T-helper 1 cell (primary cell): ENCODE measurements around the gene FOXP2.

Experiments used
- DNase-seq, 5 donors: peaks; one replicate each; pipeline ENCODE4 v3.0.0-alpha.2; 2012 to 2020

Gene FOXP2

DNA sequence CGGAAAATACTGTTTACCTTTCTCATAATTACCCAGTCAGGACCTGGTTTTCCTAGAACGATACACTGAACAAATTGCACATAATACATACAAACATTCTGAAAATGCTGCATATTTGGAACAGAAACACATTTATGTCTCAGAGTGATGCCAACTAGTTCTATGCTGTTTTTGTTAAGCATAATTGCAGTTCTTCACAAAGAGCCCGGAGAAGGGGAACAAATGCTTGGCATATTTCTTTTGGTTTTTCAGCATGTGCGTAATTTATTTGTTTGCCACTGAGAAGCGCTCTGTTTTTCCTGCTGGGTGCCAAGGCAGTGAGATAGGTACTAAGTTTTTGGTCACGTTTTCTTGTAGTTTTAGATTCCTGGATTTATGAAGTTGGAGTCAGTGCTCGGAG, 326.3 kb downstream of the FOXP2 start:
- no peak for DNase-seq

DNA sequence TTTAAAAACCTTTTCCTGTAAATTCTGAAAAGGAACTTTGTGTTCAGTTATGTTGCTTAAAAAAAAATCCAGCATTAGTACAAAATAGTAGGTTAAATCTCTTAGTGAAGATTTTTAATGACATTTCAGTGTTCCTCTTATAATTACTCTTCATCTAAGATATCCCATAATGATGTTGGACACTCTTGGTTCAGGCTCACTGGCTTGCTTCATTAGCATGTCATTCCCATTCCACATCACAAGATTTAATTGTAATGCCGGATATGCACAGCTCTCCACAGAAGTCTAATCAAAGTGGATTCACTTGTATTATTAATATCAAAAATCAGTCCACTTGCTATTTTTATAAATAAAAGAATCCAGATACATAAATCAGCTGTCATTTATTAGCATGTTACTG, 327.3 kb downstream of the FOXP2 start:
- no peak for DNase-seq
